ENCODE measurements around the gene CHID1. TPM values are rescaled to one million over a fixed set of nuclear protein-coding genes. Genes with fewer than 3 reads are reported as not detected.

Gene CHID1
- polyA plus RNA-seq, 3 donors from 2014 or later, result 52.2 to 74.6 (median 67.4) TPM

GRCh38 chr11:911031-911889 lies 650 bp upstream of the CHID1 start:
- DNase-seq, result no peak
- Mint-ChIP-seq H3K4me1 (peaks cover 16 to 23% of the 10 kb centered on the region in 2 donors), H3K36me3 (no peaks in the 10 kb centered on the region), H3K4me3 (peak overlapping the region; percentile 84 to 92 (median 90)), H3K27me3 (ENCODE audit: low read depth in 3 of 3) (peaks cover 0 to 3% (median 2%) of the 10 kb centered on the region in 3 donors), H3K9me3 (no peaks in the 10 kb centered on the region), H3K27ac (peak overlapping the region; percentile 44 to 91 (median 86))

GRCh38 chr11:910044-910588 lies 494 bp downstream of the CHID1 start:
- Mint-ChIP-seq H3K36me3 (no peaks in the 10 kb centered on the region), H3K4me1 (peaks cover 21 to 23% of the 10 kb centered on the region in 2 donors), H3K4me3 (peak overlapping the region; percentile 84 to 95 (median 90)), H3K9me3 (no peaks in the 10 kb centered on the region), H3K27ac (peak overlapping the region in 5 of 6 donors; percentile 48 to 87 (median 86)), H3K27me3 (ENCODE audit: low read depth in 3 of 3) (peaks cover 0 to 5% (median 2%) of the 10 kb centered on the region in 3 donors)
- DNase-seq, result no peak

- no peaks in the 10 kb centered on the region for H3K36me3 Mint-ChIP-seq
- DNase-seq, result no peak
- peak overlapping the region; percentile 49 to 95 (median 69) for H3K4me3 Mint-ChIP-seq
- peak overlapping the region in 3 of 6 donors; percentile 12 to 46 (median 31) for H3K27ac Mint-ChIP-seq
- H3K9me3 Mint-ChIP-seq, result no peaks in the 10 kb centered on the region
- H3K27me3 Mint-ChIP-seq (ENCODE audit: low read depth in 3 of 3), result peaks cover 0 to 5% (median 2%) of the 10 kb centered on the region in 3 donors
- peaks cover 21 to 23% of the 10 kb centered on the region in 2 donors for H3K4me1 Mint-ChIP-seq
These were observed 1.2 kb downstream of the CHID1 start for GRCh38 chr11:909406-909805.

GRCh38 chr11:908273-908672 lies 2.3 kb downstream of the CHID1 start:
- Mint-ChIP-seq H3K9me3 (no peaks in the 10 kb centered on the region), H3K27ac (no peak overlapping the region), H3K4me3 (peak overlapping the region in 4 of 5 donors; percentile 27 to 61 (median 42)), H3K36me3 (peaks cover 4 to 5% (median 4%) of the 10 kb centered on the region in 3 donors), H3K27me3 (ENCODE audit: low read depth in 3 of 3) (peaks cover 2 to 5% (median 3%) of the 10 kb centered on the region in 3 donors), H3K4me1 (peaks cover 21 to 23% of the 10 kb centered on the region in 2 donors)
- DNase-seq, result no peak

DNA sequence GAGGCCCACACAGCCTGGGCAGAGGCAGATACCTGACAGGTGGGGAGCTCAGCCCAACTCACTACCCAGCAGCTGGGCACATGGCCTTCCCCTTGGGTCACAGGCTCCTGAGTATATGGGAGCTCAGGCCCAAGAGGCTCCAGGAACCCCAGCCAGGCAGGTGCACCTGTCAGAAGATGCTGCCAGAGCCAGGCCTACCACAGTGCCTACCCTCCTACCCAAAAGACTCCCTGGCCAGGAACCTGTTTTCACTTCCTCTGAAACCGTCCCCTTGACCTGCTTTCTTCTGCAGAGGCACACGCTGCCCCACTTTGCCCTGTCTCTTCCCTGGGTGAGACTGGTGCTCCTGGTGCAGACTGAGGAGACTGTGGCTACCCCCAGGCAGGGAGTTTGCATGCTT lies 2.9 kb downstream of the CHID1 start:
- no peak for DNase-seq
- Mint-ChIP-seq H3K9me3 (no peaks in the 10 kb centered on the region), H3K27ac (no peak overlapping the region), H3K36me3 (peaks cover 4 to 10% (median 4%) of the 10 kb centered on the region in 3 donors), H3K4me1 (peaks cover 21 to 23% of the 10 kb centered on the region in 2 donors), H3K4me3 (peak overlapping the region in 1 of 5 donors; percentile 38), H3K27me3 (ENCODE audit: low read depth in 3 of 3) (peaks cover 2 to 5% (median 3%) of the 10 kb centered on the region in 3 donors)

DNA sequence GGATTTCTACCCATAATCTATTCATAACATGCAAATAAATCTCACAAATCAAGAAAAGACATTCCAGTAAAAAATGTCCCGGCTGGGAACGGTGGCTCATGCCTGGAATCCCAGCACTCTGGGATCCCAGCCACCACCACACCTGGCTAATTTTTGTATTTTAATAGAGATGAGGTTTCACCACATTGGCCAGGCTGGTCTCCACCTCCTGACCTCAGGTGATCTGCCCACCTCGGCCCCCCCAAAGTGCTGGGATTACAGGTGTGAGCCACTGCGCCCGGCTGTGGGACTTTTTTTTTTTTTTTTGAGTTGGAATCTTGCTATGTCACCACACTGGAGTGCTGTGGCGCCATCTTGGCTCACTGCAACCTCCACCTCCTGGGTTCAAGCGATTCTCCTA lies 4.7 kb downstream of the CHID1 start:
- DNase-seq, result no peak
- Mint-ChIP-seq H3K27me3 (ENCODE audit: low read depth in 3 of 3) (peaks cover 2 to 4% (median 3%) of the 10 kb centered on the region in 3 donors), H3K9me3 (no peaks in the 10 kb centered on the region), H3K4me3 (no peak overlapping the region), H3K27ac (no peak overlapping the region), H3K36me3 (peaks cover 10 to 17% (median 12%) of the 10 kb centered on the region in 3 donors), H3K4me1 (peaks cover 22 to 26% of the 10 kb centered on the region in 2 donors)

DNA sequence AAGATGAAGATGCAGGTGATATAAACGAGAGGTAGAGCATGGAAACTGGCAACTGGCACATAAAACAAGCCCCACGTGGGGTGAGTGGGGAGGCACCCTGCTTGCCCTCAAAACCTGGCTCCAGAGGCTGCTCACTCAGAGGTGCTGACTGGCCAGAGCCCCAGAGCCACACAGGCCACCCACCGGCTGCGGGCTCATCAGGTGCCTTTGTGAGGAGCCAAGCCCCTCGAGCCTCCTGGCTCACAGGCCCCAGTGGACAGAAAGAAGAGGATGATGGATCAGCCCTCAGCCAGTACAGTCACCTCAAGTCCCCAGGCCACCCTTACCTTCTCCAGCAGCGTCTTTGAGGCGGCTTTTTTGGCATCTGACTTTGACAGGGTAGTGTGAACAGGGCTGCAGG lies 6.2 kb downstream of the CHID1 start:
- Mint-ChIP-seq H3K4me1 (peaks cover 16 to 21% of the 10 kb centered on the region in 2 donors), H3K27ac (no peak overlapping the region)

DNA sequence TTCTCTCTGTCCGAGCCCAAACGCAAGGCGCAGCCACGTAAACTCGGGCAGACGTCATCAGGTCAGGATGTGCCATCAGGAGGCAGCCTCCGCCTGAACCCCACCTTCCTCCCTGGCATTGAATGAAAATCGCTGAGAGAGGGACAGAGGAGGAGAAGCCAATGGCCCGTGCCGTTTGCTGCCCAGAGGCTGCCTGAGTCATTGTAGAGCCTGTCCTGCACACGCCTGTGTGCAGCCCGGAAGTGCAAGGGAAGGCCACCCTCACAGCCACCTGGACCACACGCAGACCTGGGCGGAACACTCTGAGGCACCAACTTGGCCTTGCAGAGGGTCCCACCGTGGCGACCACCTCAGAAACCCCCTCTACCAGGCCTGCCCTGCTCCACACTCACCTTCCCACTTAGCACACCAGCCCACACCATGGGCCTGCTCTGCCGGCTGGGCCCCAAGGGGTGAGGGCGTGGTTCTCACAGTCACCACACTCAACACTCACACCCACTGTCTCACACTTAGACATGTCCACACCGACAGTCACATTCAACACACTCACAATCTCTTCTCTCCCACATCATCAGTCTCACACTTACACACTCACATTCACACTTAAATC lies 9.1 kb downstream of the CHID1 start:
- H3K4me3 Mint-ChIP-seq, result no peak overlapping the region
- peaks cover 0 to 3% (median 2%) of the 10 kb centered on the region in 3 donors for H3K27me3 Mint-ChIP-seq (ENCODE audit: low read depth in 3 of 3)
- peak overlapping the region; percentile 1 to 74 (median 52) for H3K27ac Mint-ChIP-seq
- H3K36me3 Mint-ChIP-seq, result peaks cover 10 to 17% (median 12%) of the 10 kb centered on the region in 3 donors
- H3K9me3 Mint-ChIP-seq, result no peaks in the 10 kb centered on the region
- no peak for DNase-seq
- peaks cover 10 to 15% of the 10 kb centered on the region in 2 donors for H3K4me1 Mint-ChIP-seq

More for the DNA sequence above, 6.2 kb downstream of the CHID1 start:
- Mint-ChIP-seq H3K4me3 (no peak overlapping the region), H3K9me3 (no peaks in the 10 kb centered on the region), H3K36me3 (peaks cover 10 to 17% (median 12%) of the 10 kb centered on the region in 3 donors), H3K27me3 (ENCODE audit: low read depth in 3 of 3) (peaks cover 0 to 3% (median 2%) of the 10 kb centered on the region in 3 donors)
- no peak for DNase-seq

GRCh38 chr11:900545-900944 lies 10.1 kb downstream of the CHID1 start:
- no peaks in the 10 kb centered on the region for H3K9me3 Mint-ChIP-seq
- peaks cover 0 to 3% (median 0%) of the 10 kb centered on the region in 3 donors for H3K27me3 Mint-ChIP-seq (ENCODE audit: low read depth in 3 of 3)
- H3K36me3 Mint-ChIP-seq, result peaks cover 10 to 17% (median 12%) of the 10 kb centered on the region in 3 donors
- no peak for DNase-seq
- H3K4me3 Mint-ChIP-seq, result no peak overlapping the region
- peaks cover 7 to 12% of the 10 kb centered on the region in 2 donors for H3K4me1 Mint-ChIP-seq
- no peak overlapping the region for H3K27ac Mint-ChIP-seq

GRCh38 chr11:899724-900123 lies 10.9 kb downstream of the CHID1 start:
- Mint-ChIP-seq H3K27ac (no peak overlapping the region), H3K4me1 (peaks cover 7 to 10% of the 10 kb centered on the region in 2 donors), H3K36me3 (peaks cover 10 to 17% (median 12%) of the 10 kb centered on the region in 3 donors), H3K9me3 (no peaks in the 10 kb centered on the region), H3K27me3 (ENCODE audit: low read depth in 3 of 3) (peaks cover 0 to 3% (median 0%) of the 10 kb centered on the region in 3 donors), H3K4me3 (no peak overlapping the region)
- DNase-seq, result no peak

GRCh38 chr11:898540-899190 lies 11.9 kb downstream of the CHID1 start:
- H3K4me1 Mint-ChIP-seq, result peaks cover 7 to 10% of the 10 kb centered on the region in 2 donors
- peaks cover 5 to 12% (median 8%) of the 10 kb centered on the region in 3 donors for H3K36me3 Mint-ChIP-seq
- H3K9me3 Mint-ChIP-seq, result no peaks in the 10 kb centered on the region
- H3K27ac Mint-ChIP-seq, result no peak overlapping the region
- H3K4me3 Mint-ChIP-seq, result no peak overlapping the region
- no peaks in the 10 kb centered on the region for H3K27me3 Mint-ChIP-seq (ENCODE audit: low read depth in 3 of 3)
- no peak for DNase-seq

DNA sequence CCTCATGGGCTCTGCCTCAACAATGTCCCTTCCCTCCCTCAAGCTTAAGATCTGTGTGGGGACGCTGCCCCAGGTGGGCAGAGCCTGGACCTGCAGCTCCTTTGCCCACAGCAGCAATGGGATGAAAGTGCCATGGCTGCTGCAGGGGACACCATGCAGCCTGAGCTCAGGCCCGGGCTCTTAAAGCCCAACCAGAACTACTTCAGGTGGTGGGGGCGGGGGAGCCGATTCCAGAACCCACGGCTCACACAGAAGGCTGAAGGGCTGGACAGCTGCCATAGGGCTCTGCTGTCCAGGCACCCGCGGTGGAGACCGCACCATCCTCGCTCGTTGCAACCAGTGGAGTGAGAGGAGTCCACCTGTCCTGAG lies 12.5 kb downstream of the CHID1 start:
- Mint-ChIP-seq H3K9me3 (no peaks in the 10 kb centered on the region), H3K4me3 (no peak overlapping the region), H3K27ac (no peak overlapping the region), H3K27me3 (ENCODE audit: low read depth in 3 of 3) (no peaks in the 10 kb centered on the region), H3K36me3 (peaks cover 5 to 12% (median 8%) of the 10 kb centered on the region in 3 donors), H3K4me1 (peaks cover 7 to 10% of the 10 kb centered on the region in 2 donors)
- no peak for DNase-seq

Data from immature natural killer cell (primary cell).